SH-SY5Y (cell line): ENCODE measurements around the gene ALX1.

Source experiments
- GATA2 ChIP-seq: IDR thresholded peaks from 2 replicates; pipeline ENCODE4 v1.6.1; 2011; ENCODE audit warnings: mild to moderate bottlenecking, low read depth, low read length
- GATA3 ChIP-seq: IDR thresholded peaks from 2 replicates; pipeline ENCODE4 v1.6.1; 2011; ENCODE audit warnings: low read depth, mild to moderate bottlenecking, low read length, moderate library complexity

The ALX1 gene

DNA sequence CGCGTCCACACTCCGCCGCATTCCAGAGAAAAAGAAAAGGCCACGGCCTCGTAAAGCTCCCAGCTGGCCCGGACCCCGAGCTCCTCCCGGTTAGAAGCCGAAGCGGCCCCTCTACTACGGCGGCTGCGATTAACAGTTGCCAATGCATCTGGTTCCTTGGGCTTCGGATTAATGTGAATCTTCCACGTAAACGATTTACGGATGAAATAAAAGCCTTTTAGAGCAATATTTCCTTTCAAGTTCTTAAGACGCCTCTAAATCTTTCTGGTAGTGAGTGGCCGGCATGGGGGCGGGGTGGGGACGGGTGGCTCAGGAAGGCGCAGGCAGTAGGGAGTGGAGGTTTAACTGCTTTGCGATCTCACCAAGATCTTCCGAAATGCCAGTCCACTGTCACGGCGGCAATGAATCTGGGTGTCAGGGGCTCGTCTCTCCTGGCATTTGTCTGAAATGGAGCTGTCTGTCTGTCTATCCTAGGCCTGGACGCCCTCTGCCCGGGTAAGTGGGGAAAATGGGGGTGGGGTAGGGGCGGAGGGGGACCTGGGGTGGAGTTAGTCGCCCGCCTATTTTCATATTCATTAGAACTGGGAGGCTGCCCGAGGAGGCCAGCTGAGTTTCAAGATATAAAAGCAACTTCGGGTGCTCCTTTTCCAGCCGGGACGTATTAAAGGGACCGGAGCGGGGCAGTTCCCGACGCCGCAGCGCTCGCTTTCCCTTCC is 413 bp upstream of the ALX1 start:
- TF ChIP-seq GATA3 (no peak), GATA2 (no peak)

- TF ChIP-seq GATA3 (no peak), GATA2 (no peak)
Measured at GRCh38 chr12:85280984-85281630, 1.1 kb downstream of the ALX1 start.

DNA sequence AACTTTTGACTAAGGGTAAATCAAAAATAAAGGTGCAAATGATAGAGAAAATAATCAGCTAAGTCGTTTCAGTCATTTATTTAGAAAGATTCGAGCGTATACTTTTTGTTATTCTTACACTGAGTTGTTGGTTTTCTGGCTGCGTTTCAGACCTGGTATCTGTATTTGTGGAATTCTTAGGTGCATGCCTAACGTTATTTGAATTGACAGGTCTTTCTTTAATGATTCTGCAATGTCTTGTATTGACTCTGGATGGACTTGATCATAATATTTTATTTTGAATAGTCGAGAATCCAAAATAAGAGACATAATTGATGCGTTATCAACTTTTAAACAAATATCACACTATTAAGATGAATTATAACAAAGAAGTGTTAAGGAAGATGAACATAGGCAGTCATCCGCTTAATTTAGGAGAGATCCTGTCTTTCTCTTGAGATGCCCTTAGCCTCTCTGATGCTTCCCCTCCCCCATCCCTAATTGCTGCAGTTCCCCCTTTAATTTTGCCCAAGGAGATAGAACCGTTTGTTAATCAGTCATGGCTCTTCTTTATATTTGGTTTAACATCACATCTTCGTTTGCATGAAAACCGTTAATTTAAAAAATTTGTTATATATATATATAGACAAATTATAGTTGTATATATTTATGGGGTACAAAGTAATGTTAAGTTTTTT is 1.8 kb downstream of the ALX1 start:
- TF ChIP-seq GATA3 (no peak), GATA2 (no peak)

DNA sequence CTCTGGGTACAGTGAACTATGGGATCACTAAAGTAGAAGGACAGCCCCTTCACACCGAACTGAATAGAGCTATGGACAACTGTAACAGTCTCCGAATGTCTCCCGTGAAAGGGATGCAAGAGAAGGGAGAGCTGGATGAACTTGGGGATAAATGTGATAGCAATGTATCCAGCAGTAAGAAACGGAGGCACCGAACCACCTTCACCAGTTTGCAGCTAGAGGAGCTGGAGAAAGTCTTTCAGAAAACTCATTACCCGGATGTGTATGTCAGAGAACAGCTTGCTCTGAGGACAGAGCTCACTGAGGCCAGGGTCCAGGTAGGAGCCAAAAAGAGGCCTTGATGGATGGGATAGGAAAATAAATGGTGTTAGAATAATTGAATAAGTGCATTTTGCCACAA is 3.5 kb downstream of the ALX1 start:
- no peak for TF ChIP-seq GATA2
- no peak for TF ChIP-seq GATA3

DNA sequence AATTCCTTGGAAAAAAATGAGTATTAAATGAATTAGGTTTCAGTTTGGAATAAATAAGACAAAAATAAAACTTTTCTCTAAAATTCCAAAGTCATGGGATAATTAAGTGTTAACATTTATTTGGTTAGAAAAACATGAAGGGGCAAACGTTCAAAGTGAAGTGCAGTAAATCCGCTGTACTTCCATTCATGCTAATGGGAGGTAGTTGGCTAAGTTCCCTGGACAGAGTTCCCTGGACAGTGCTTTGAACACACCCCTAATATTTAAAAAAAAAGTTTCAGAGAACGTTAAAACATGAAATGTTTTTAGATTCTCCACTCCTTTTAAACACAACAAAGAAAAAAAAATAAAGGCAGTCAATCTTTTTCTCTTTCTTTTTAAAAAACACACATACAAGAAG is 16.3 kb downstream of the ALX1 start:
- TF ChIP-seq GATA2 (no peak), GATA3 (no peak)

DNA sequence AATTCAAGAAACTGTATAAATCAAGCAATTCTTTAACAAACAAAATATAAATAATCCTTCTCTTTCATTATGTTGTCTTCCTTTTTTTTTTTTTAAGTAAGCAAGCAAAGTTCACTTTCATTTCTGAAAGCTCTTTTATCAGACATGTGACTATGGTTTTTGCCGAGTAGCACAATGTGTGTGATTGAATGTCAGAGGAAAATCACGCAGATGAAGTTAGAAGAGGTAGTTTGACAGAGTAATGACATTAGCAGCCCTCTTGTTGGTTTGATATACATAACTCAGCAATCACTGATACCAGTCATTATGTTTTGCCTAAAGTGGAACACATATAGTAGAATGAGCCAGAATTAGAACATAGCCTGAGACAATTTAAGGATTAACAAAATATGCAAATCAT is 19.0 kb downstream of the ALX1 start:
- TF ChIP-seq GATA2 (no peak), GATA3 (no peak)

DNA sequence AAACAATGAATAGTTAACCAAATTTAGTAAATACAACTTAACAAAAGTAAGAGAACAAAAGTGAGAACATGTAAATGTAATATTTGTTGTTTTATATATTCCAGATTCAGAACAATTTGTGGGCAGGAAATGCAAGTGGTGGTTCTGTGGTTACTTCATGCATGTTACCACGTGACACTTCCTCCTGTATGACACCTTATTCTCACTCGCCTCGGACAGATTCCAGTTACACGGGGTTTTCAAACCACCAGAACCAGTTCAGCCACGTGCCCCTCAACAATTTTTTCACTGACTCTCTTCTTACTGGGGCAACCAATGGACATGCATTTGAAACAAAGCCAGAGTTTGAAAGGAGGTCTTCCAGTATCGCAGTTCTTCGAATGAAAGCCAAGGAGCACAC is 21.0 kb downstream of the ALX1 start:
- TF ChIP-seq GATA3 (no peak), GATA2 (no peak)

DNA sequence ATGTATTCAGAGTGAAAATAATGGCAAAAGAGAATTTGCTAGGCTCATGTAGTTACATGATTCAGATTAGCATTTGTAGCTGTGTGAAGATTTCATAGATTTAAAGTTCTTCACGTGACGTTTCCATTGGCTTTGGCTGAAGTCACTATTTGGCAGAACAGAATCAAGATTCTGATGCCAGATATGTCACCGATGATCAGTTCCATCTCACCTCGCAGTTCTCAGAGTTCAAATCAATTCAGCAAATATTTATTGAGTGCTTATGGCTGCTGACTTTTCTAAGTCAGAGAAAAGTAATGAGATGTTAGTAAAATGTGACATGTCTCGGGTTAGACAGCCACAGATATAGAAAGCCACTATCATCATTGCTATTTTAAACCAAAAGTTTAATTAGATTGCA is 28.4 kb downstream of the ALX1 start:
- no peak for TF ChIP-seq GATA3
- no peak for TF ChIP-seq GATA2

- TF ChIP-seq GATA2 (no peak), GATA3 (no peak)
Measured at GRCh38 chr12:85309125-85309566, 29.1 kb downstream of the ALX1 start.

DNA sequence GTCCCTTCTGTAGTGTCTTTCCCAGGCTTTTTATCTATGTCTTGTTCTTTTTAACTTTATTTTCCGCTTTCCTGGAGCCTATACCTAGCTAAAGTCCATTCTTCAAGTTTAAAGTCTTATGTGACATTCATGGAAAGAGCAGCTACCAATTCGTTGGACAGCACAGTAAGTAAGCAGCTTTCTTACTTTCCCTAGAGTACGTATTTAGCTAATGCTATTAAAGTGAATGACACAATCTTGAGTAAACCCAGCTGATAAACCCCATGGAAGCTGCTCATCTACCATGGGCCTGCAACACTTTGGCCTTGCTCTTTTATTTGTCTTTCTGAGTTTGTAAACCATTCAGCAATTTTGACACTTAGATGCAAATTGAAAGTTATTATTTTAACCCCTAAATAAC is 30.0 kb downstream of the ALX1 start:
- TF ChIP-seq GATA2 (no peak), GATA3 (no peak)

GRCh38 chr12:85310456-85311076 is 30.5 kb downstream of the ALX1 start:
- TF ChIP-seq GATA3 (no peak), GATA2 (no peak)

GRCh38 chr12:85322715-85323114 is 42.7 kb downstream of the ALX1 start:
- no peak for TF ChIP-seq GATA3
- TF ChIP-seq GATA2, result no peak

DNA sequence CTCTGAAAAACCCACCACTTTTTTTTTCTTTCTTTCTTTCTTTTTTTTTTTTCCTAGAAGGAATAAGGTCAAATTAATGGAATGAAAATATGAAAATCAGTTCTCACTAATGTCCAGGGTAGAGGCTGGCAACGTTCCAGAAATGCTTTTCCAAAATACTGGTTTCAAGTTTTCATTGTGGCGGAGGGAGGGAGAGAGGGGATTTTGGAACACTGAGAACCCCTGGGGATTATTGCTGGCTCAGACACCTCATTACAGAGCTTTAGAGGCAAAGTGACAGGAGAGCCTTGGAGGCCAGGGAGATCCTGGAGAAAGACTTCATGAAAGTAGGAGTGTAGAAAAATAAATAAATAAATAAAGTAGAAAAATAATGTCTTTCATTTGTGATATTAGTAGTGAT is 45.4 kb downstream of the ALX1 start:
- TF ChIP-seq GATA2 (no peak), GATA3 (no peak)

DNA sequence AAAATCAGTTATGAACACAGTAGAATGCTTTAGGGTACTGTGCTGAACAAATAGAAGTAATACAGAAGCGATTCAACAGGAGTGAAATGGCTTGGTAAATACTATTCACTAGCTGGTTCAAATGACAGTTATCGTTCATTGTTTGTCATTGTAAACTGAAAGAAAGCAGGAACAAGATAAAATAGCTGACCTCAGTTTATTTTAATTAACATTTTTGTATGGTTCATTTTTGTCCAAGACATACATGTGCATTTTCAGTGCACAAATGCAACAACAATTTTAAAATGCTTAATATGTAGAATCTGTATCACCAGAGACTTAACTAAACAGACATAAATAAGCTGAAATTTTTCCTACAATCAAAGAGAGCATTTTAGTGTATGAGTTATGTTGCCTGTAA is 49.9 kb downstream of the ALX1 start:
- TF ChIP-seq GATA3 (no peak), GATA2 (no peak)
